Esophagus (tissue), 2 donors: ENCODE data around the gene DOCK11. TPM values are rescaled to one million over a fixed set of nuclear protein-coding genes. Genes with fewer than 3 reads are reported as not detected.

Experiments
- H3K27ac ChIP-seq, 2 donors: one replicate each; pipeline ENCODE4 v1.5.1; 2013; ENCODE audit warnings: low read depth in 2 of 2, mild to moderate bottlenecking in 2 of 2, inconsistent platforms in 1 of 2, low read length in 1 of 2, moderate library complexity in 1 of 2
- H3K27me3 ChIP-seq, 2 donors: one replicate each; pipeline ENCODE4 v1.6.1; 2013; ENCODE audit warnings: low read length in 2 of 2, control low read depth in 1 of 2, mild to moderate bottlenecking in 1 of 2; ENCODE audit not compliant: insufficient read depth in 2 of 2, control insufficient read depth in 1 of 2
- H3K36me3 ChIP-seq, 2 donors: one replicate each; pipeline ENCODE4 v1.6.1; 2013; ENCODE audit warnings: low read length in 1 of 2; ENCODE audit not compliant: control insufficient read depth in 2 of 2, insufficient read depth in 2 of 2
- H3K4me1 ChIP-seq, 2 donors: one replicate each; pipeline ENCODE4 v1.6.1; 2013; ENCODE audit warnings: low read length in 1 of 2; ENCODE audit not compliant: control insufficient read depth in 2 of 2, insufficient read depth in 2 of 2
- H3K4me3 ChIP-seq, 2 donors: one replicate each; pipeline ENCODE4 v1.5.1; 2013; ENCODE audit warnings: low read length in 2 of 2, mild to moderate bottlenecking in 2 of 2, low read depth in 1 of 2, moderate library complexity in 1 of 2
- H3K9me3 ChIP-seq, 2 donors: one replicate each; pipeline ENCODE4 v1.6.1; 2013; ENCODE audit warnings: mild to moderate bottlenecking in 2 of 2, low read depth in 1 of 2, low read length in 1 of 2, moderate library complexity in 1 of 2; ENCODE audit not compliant: control insufficient read depth in 2 of 2, insufficient read depth in 1 of 2
- WGBS, 2 donors: extraction: QIAGEN DNeasy Blood & Tissue Kit; methylation state at CpG; one replicate each; pipeline ENCODE4 v1.1.7; 2013; 5-methylcytosine and 5-hydroxymethylcytosine counted together
- polyA plus RNA-seq, 2 donors: library from polyadenylated mRNA; stranded (reverse); fragments of 200-250 nt; gene quantifications; one replicate each; pipeline ENCODE4 v1.2.3, GENCODE V29; 2013
- donor health status: healthy with polysubstance abuse.
- donor health status: Bipolar disorder and iron deficiency.

The DOCK11 gene
- polyA plus RNA-seq, 2 donors: 3.3 to 3.7 TPM

- Histone ChIP-seq H3K27ac (no peak overlapping the region), H3K9me3 (no peaks in the 10 kb centered on the region), H3K4me1 (peaks cover 0 to 2% of the 10 kb centered on the region in 2 donors), H3K4me3 (no peak overlapping the region), H3K27me3 (no peaks in the 10 kb centered on the region), H3K36me3 (no peaks in the 10 kb centered on the region)
- 58 to 65% methylated on average over 3 of the region's 3 CpGs for WGBS, 2 donors
Measured at GRCh38 chrX:118498351-118498750, 2.7 kb downstream of the DOCK11 start.

- H3K36me3 ChIP-seq: no peaks in the 10 kb centered on the region
- no peak overlapping the region for H3K27ac ChIP-seq
- H3K9me3 ChIP-seq: no peaks in the 10 kb centered on the region
- no peaks in the 10 kb centered on the region for H3K27me3 ChIP-seq
- H3K4me1 ChIP-seq: peaks cover 0 to 2% of the 10 kb centered on the region in 2 donors
- 60 to 65% methylated on average over 2 of the region's 2 CpGs for WGBS, 2 donors
- H3K4me3 ChIP-seq: no peak overlapping the region
Measured at GRCh38 chrX:118498755-118499154, 3.1 kb downstream of the DOCK11 start.

- no peak overlapping the region for H3K27ac ChIP-seq
- H3K27me3 ChIP-seq: no peaks in the 10 kb centered on the region
- H3K4me3 ChIP-seq: no peak overlapping the region
- H3K4me1 ChIP-seq: peaks cover 0 to 2% of the 10 kb centered on the region in 2 donors
- H3K9me3 ChIP-seq: no peaks in the 10 kb centered on the region
- WGBS, 2 donors: 65 to 84% methylated on average over 15 of the region's 15 CpGs
- H3K36me3 ChIP-seq: no peaks in the 10 kb centered on the region
Measured at GRCh38 chrX:118499295-118499694, 3.7 kb downstream of the DOCK11 start.

GRCh38 chrX:118502161-118502789 is 6.7 kb downstream of the DOCK11 start:
- Histone ChIP-seq H3K27me3 (no peaks in the 10 kb centered on the region), H3K4me1 (peaks cover 0 to 2% of the 10 kb centered on the region in 2 donors), H3K9me3 (no peaks in the 10 kb centered on the region), H3K27ac (no peak overlapping the region), H3K4me3 (no peak overlapping the region), H3K36me3 (no peaks in the 10 kb centered on the region)
- 61 to 62% methylated on average over 6 of the region's 6 CpGs for WGBS, 2 donors

- H3K36me3 ChIP-seq: no peaks in the 10 kb centered on the region
- H3K27ac ChIP-seq: peak overlapping the region in 1 of 2 donors; percentile 1
- H3K4me1 ChIP-seq: peaks cover 0 to 2% of the 10 kb centered on the region in 2 donors
- H3K4me3 ChIP-seq: no peak overlapping the region
- WGBS, 2 donors: 50 to 52% methylated on average over 6 to 7 of the region's 7 CpGs
- no peaks in the 10 kb centered on the region for H3K9me3 ChIP-seq
- H3K27me3 ChIP-seq: no peaks in the 10 kb centered on the region
Measured at GRCh38 chrX:118503260-118504041, 7.8 kb downstream of the DOCK11 start.

- Histone ChIP-seq H3K4me1 (peaks cover 0 to 2% of the 10 kb centered on the region in 2 donors), H3K27ac (no peak overlapping the region), H3K9me3 (no peaks in the 10 kb centered on the region), H3K4me3 (no peak overlapping the region), H3K36me3 (no peaks in the 10 kb centered on the region), H3K27me3 (no peaks in the 10 kb centered on the region)
- 80 to 86% methylated on average over 4 of the region's 4 CpGs for WGBS, 2 donors
Measured at GRCh38 chrX:118504581-118504980, 9.0 kb downstream of the DOCK11 start.

- H3K9me3 ChIP-seq: no peaks in the 10 kb centered on the region
- H3K36me3 ChIP-seq: no peaks in the 10 kb centered on the region
- no peak overlapping the region for H3K4me3 ChIP-seq
- H3K27ac ChIP-seq: no peak overlapping the region
- WGBS, 2 donors: 59 to 68% methylated on average over 11 of the region's 11 CpGs
- no peaks in the 10 kb centered on the region for H3K27me3 ChIP-seq
- peaks cover 0 to 2% of the 10 kb centered on the region in 2 donors for H3K4me1 ChIP-seq
Measured at GRCh38 chrX:118506805-118507480, 11.3 kb downstream of the DOCK11 start.

GRCh38 chrX:118507766-118508165 is 12.2 kb downstream of the DOCK11 start:
- no peaks in the 10 kb centered on the region for H3K36me3 ChIP-seq
- no peaks in the 10 kb centered on the region for H3K27me3 ChIP-seq
- no peaks in the 10 kb centered on the region for H3K9me3 ChIP-seq
- H3K4me3 ChIP-seq: no peak overlapping the region
- 73 to 90% methylated on average over 1 of the region's 1 CpG for WGBS, 2 donors
- H3K27ac ChIP-seq: no peak overlapping the region
- peaks cover 0 to 2% of the 10 kb centered on the region in 2 donors for H3K4me1 ChIP-seq

- Histone ChIP-seq H3K27ac (no peak overlapping the region), H3K36me3 (no peaks in the 10 kb centered on the region)
- 54 to 74% methylated on average over 5 of the region's 5 CpGs for WGBS, 2 donors
Measured at GRCh38 chrX:118508221-118508620, 12.6 kb downstream of the DOCK11 start.

More at GRCh38 chrX:118508221-118508620, 12.6 kb downstream of the DOCK11 start:
- H3K4me3 ChIP-seq: no peak overlapping the region
- no peaks in the 10 kb centered on the region for H3K27me3 ChIP-seq
- peaks cover 0 to 2% of the 10 kb centered on the region in 2 donors for H3K4me1 ChIP-seq
- no peaks in the 10 kb centered on the region for H3K9me3 ChIP-seq
